ENCODE results near the gene AOAH.

Gene AOAH

DNA sequence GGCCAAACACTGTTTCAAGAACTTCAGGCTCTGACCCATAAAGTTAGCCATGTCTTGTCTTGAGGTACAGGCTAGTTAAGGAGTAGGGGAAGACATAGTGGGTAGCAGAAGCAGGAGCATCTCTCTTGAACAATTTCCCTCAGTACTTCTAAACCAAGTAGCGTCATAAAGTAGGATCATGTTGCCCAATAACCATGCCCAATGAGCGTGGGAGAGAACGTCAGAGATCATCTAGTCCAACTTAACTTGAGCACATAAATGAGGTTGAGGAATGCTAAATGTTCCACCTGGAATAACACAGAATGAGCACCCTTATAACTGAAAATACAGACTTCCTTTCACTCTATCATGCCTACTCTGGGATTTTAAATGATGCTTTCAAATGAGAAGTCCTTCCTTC lies 134.9 kb downstream of the AOAH start:
- TF ChIP-seq CTCF (IDR thresholded peaks at IDR 0.05; ENCODE audit: control insufficient read depth, insufficient read depth, low read depth, low read length, missing control alignments) = no peak
- DNase-seq (ENCODE audit: low read depth) = no peak
- H3K4me3 ChIP-seq (ENCODE audit: control insufficient read depth, low read depth, low read length) = no peak overlapping the region

- H3K4me3 ChIP-seq (ENCODE audit: control insufficient read depth, low read depth, low read length) = no peak overlapping the region
- DNase-seq (ENCODE audit: low read depth) = no peak
- no peak for TF ChIP-seq CTCF (IDR thresholded peaks at IDR 0.05; ENCODE audit: control insufficient read depth, insufficient read depth, low read depth, low read length, missing control alignments)
Observed at GRCh38 chr7:36583318-36583717, 141.0 kb downstream of the AOAH start.

- H3K4me3 ChIP-seq (ENCODE audit: control insufficient read depth, low read depth, low read length) = no peak overlapping the region
- no peak for DNase-seq (ENCODE audit: low read depth)
- no peak for TF ChIP-seq CTCF (IDR thresholded peaks at IDR 0.05; ENCODE audit: control insufficient read depth, insufficient read depth, low read depth, low read length, missing control alignments)
Observed at GRCh38 chr7:36575832-36576231, 148.5 kb downstream of the AOAH start.

GRCh38 chr7:36573066-36573465 lies 151.2 kb downstream of the AOAH start:
- no peak for DNase-seq (ENCODE audit: low read depth)
- no peak for TF ChIP-seq CTCF (IDR thresholded peaks at IDR 0.05; ENCODE audit: control insufficient read depth, insufficient read depth, low read depth, low read length, missing control alignments)
- H3K4me3 ChIP-seq (ENCODE audit: control insufficient read depth, low read depth, low read length) = no peak overlapping the region

- TF ChIP-seq CTCF (IDR thresholded peaks at IDR 0.05; ENCODE audit: control insufficient read depth, insufficient read depth, low read depth, low read length, missing control alignments) = no peak
- DNase-seq (ENCODE audit: low read depth) = no peak
- H3K4me3 ChIP-seq (ENCODE audit: control insufficient read depth, low read depth, low read length) = no peak overlapping the region
Observed at GRCh38 chr7:36571190-36571560, 153.1 kb downstream of the AOAH start.

DNA sequence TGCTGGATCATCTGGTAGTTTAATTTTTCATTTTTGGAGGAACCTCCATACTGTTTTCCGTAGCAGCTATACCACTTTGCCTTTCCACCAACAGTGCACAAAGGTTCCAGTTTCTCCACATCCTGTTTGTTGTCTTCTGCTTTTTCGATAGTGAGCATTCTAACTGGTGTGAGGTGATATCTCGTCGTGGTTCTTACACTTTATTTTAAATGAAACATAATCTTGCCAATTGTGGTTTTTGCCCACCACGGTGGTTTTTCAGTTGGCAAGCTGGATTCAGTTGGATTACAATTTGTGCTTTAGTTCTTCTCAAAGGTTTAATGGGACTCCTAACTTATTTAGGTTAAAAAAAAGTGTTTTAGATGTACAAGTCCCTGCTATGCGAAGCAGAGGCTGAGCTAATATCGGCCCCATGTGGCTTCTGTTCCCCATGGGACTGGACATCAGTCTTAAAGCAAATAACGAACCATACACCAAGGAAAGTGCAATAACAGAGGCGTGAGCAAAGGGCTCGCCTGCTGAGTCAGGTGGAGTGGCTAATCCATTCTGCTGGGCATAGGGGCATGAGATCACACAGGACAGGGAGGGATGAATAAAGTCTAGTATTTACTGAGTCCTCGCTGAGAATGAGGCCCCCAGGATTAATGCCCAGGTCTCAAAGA lies 153.6 kb downstream of the AOAH start:
- no peak for DNase-seq (ENCODE audit: low read depth)
- no peak overlapping the region for H3K4me3 ChIP-seq (ENCODE audit: control insufficient read depth, low read depth, low read length)

More for the DNA sequence above, 153.6 kb downstream of the AOAH start:
- TF ChIP-seq CTCF (IDR thresholded peaks at IDR 0.05; ENCODE audit: control insufficient read depth, insufficient read depth, low read depth, low read length, missing control alignments) = no peak

Measured in AG09309 (cell line).